ENCODE results near the gene MYH6.

- TF ChIP-seq CTCF (IDR thresholded peaks at IDR 0.05) (no peak), POLR2AphosphoS5 (IDR thresholded peaks at IDR 0.05) (no peak), POLR2A (IDR thresholded peaks at IDR 0.05) (no peak), EP300 (IDR thresholded peaks at IDR 0.05) (no peak)
Measured at GRCh38 chr14:23358553-23359166, 49.4 kb downstream of the MYH6 start.

Measured in sigmoid colon (tissue), 4 donors.